GM12872 (cell line): Measurements from ENCODE around the gene PDGFC.

Experiments used
- TF ChIP-seq, protein P1 (sequence below): IDR thresholded peaks from 3 replicates; pipeline ENCODE4 v1.5.1; 2011; ENCODE audit warnings: low read depth, mild to moderate bottlenecking, low read length, moderate library complexity; ENCODE audit not compliant: insufficient read depth

PDGFC gene

DNA sequence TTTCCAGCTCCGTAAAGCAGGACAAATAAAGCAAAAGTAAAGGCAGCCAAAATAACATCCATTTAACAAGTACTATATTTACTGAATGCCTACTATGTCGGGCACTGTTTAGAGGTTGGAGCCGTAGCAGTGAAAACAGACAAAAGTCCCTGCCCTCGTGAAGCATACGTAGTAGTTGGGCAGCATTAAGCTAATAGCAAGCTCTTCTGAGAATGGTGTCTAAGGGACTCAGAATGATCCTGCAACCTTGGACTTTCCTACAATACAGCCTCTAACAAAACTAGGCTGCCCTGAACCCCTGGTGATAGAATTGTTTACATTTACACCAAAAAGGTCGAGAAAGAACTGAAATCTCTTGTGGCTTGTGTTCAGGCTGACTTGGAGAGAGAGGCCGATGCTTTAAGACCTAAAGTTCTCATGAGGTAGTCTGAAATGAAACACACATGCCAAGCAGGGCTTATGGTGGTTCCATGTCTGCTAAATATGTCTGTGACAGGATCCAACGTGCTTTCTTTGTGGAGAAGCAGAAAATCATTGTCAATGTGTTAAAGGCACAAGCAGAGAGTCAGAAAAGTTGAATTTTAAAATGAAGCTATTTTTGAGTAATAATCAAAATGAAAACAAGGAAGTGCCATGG, 898 bp upstream of the PDGFC start:
- TF ChIP-seq, protein P1, sequence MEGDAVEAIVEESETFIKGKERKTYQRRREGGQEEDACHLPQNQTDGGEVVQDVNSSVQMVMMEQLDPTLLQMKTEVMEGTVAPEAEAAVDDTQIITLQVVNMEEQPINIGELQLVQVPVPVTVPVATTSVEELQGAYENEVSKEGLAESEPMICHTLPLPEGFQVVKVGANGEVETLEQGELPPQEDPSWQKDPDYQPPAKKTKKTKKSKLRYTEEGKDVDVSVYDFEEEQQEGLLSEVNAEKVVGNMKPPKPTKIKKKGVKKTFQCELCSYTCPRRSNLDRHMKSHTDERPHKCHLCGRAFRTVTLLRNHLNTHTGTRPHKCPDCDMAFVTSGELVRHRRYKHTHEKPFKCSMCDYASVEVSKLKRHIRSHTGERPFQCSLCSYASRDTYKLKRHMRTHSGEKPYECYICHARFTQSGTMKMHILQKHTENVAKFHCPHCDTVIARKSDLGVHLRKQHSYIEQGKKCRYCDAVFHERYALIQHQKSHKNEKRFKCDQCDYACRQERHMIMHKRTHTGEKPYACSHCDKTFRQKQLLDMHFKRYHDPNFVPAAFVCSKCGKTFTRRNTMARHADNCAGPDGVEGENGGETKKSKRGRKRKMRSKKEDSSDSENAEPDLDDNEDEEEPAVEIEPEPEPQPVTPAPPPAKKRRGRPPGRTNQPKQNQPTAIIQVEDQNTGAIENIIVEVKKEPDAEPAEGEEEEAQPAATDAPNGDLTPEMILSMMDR = no peak

DNA sequence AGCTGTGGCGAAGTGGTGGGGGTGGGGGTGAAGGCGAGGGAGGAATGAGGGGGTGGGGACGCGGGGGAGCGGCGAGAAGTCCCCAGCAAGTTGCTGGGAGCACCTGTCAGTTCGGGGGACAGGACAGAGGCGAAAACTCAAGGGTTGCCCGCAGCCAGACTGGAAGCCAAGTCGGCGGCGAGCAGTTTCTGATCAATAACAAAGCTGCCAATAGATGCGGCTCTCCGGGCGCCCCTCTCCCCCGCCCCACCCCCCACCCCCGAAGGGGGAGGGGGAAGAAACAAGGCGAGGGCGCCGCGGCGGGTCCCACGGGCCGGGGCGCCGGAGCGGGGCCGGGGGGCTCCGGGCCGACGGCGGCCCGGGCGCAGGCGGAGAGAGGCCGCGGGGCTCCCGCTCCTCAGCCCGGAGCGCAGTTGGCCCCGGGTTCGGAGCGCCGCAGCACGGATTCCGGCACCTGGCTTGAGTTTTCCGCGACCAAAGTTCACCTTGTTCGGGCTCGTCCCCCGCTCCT, 379 bp downstream of the PDGFC start:
- TF ChIP-seq, protein P1 = no peak

DNA sequence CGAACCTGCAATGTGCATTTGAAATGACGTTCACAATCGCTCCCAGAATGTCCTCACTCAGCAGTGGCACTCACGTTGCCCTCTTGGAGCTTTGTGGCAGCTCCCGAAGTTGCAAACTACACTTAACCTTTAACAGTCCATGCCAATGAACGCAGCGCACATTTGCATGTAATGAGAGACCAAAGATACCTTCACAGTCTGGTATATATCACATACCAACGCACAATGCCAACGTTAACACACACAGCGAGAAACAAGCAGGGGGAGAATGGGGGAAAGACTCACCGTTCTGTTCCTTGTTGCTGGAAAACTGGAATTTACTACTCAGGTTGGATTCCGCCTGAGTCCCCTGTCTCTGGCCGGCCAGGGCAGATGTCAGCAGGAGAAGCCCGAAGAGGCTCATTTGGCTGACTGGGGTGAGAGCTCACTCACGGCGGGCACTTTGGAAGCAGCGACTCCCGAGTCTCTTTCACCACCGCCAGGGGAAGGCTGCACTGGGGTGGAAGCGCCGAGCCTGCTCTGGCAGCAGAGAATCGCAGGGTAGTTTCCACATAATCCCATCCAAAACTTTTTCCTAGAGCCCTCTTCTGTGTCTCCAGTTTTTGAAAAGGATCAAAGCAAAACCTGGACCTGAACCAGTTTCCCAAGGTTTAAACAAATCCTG, 966 bp downstream of the PDGFC start:
- TF ChIP-seq, protein P1 = no peak

DNA sequence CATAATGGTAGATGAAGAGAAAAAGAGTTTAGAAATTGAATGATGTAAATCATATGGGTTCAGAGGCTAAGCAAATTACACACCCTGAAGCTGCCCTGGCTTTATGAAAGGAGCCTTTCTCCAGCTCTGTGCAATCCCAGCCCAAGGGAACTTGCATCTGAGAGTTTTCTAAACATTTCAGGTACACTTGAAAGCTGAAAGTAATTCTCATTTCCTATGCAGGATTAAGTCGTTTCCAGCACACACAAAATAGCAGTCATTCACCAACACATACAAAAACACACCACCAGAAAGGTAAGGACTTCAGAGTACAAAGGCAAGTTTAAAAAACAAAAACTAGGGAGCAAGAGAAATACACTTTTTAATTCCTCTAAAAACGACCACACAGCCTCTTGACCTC, 1.7 kb downstream of the PDGFC start:
- TF ChIP-seq, protein P1 = no peak

DNA sequence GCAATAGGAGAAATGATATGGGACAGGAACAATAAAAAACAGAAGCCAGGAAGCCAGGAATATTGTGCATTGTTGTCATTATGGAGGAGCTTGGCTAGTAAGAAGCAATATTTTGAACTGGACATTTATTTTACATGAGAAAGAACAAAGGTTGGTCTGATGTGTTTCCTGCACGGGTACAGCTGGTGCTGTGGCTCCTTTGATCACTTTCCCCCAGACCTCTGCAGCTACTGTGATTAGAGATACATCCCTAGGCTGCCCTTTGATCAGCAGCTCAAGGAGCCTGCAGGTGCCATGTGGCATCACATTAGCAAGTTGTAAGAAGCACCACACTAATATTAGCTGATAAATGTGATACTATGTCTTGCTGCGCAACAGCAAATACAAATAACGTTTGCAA, 2.5 kb downstream of the PDGFC start:
- TF ChIP-seq, protein P1 = no peak

DNA sequence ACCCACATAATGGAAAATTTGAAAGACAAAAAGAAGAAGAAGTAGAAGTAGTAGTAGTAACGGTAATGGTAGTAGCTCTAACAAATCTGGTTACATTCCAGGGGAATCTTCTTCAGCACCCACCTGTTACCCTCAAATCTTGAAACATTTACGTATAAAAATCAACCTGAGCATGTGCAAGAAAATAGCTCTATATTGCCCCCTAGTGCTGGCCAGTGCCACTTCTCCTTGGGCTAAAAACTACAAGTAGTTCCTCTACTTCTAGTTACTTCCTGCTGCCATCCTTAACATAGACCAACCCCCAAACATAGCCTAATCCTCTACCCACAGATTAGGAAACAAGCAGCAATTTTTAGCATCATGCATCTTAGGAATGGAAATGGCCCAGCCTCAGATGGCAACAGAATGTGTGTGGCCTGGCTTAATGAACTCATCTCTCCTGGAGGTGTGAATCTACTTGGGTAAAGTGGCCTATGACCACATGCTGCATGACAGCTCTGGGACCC, 3.1 kb downstream of the PDGFC start:
- TF ChIP-seq, protein P1 = peak; percentile 81

DNA sequence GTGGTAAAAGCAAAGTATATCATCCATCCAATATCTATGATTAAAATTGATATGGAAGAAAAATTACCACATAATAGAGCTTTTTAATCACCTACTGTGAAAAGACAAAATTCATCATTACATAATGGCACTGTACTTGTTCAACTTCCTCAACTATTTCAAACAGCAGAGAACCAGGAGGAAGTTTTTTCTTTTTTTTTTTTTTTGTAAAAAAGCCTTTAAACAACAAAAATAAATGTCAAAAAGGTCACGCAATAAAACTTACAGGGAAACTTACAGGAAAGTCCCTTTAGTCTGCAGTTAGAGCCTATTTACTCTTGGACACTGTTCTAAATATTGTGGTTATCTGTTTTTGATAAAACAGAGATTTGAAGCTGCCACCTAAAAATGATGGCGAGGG, 4.8 kb downstream of the PDGFC start:
- TF ChIP-seq, protein P1 = no peak
